ENCODE measurements around the gene NELFCD. TPM values are rescaled to one million over a fixed set of nuclear protein-coding genes. Genes with fewer than 3 reads are reported as not detected.
"Not testable (repeated sequence)": the region's sequence is repeated elsewhere in the genome, so short reads cannot be mapped to it uniquely, and the experiment has no call there.

Gene NELFCD
- total RNA-seq, 4 donors from 2014 or later, result 15.9 to 66.6 (median 41.3) TPM

DNA sequence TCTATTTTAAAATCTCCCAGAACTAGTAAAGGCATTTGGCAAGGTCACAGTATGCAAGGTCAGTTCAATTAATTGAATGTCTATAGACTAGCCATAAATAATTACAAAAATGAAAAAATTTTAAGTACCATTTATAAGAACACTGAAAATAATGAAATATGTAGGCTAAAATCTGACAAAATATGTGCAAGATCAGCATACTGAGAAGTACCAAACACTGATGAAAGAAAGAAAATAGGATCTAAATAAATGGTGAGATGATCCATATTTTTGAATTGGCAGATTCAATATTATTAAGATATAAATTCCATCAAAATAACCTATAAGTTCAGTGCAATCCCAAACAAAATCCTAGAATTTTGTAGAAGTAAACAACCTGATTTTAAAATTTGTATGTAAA is 28.0 kb upstream of the NELFCD start:
- H3K27me3 ChIP-seq, result no peaks in the 10 kb centered on the region
- intact Hi-C loops (cut with DNase I; ENCODE audit: low total_unique reads), result no loop called here
- no peak overlapping the region for H3K4me3 ChIP-seq
- no peaks in the 10 kb centered on the region for H3K9me3 ChIP-seq
- H3K4me1 ChIP-seq, result no peaks in the 10 kb centered on the region
- no peaks in the 10 kb centered on the region for H3K36me3 ChIP-seq
- H3K27ac ChIP-seq, result no peak overlapping the region
- DNase-seq, result no peak
- no peak for TF ChIP-seq POLR2A (IDR thresholded peaks at IDR 0.05)
- TF ChIP-seq, protein P1, sequence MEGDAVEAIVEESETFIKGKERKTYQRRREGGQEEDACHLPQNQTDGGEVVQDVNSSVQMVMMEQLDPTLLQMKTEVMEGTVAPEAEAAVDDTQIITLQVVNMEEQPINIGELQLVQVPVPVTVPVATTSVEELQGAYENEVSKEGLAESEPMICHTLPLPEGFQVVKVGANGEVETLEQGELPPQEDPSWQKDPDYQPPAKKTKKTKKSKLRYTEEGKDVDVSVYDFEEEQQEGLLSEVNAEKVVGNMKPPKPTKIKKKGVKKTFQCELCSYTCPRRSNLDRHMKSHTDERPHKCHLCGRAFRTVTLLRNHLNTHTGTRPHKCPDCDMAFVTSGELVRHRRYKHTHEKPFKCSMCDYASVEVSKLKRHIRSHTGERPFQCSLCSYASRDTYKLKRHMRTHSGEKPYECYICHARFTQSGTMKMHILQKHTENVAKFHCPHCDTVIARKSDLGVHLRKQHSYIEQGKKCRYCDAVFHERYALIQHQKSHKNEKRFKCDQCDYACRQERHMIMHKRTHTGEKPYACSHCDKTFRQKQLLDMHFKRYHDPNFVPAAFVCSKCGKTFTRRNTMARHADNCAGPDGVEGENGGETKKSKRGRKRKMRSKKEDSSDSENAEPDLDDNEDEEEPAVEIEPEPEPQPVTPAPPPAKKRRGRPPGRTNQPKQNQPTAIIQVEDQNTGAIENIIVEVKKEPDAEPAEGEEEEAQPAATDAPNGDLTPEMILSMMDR (IDR thresholded peaks at IDR 0.05), result no peak

GRCh38 chr20:58956078-58956477 is 25.0 kb upstream of the NELFCD start:
- Histone ChIP-seq H3K27ac (no peak overlapping the region), H3K9me3 (no peaks in the 10 kb centered on the region), H3K36me3 (no peaks in the 10 kb centered on the region), H3K27me3 (no peaks in the 10 kb centered on the region), H3K4me3 (no peak overlapping the region), H3K4me1 (no peaks in the 10 kb centered on the region)
- intact Hi-C loops (cut with DNase I; ENCODE audit: low total_unique reads), result no loop called here
- TF ChIP-seq, protein P1 (IDR thresholded peaks at IDR 0.05), result no peak
- no peak for TF ChIP-seq POLR2A (IDR thresholded peaks at IDR 0.05)
- DNase-seq, result no peak

- Histone ChIP-seq H3K27ac (no peak overlapping the region), H3K4me3 (no peak overlapping the region), H3K4me1 (no peaks in the 10 kb centered on the region), H3K27me3 (no peaks in the 10 kb centered on the region), H3K36me3 (no peaks in the 10 kb centered on the region), H3K9me3 (peaks cover 0 to 2% of the 10 kb centered on the region in 2 donors)
- no peak for DNase-seq
- no peak for TF ChIP-seq POLR2A (IDR thresholded peaks at IDR 0.05)
- TF ChIP-seq, protein P1 (IDR thresholded peaks at IDR 0.05), result no peak
- intact Hi-C loops (cut with DNase I; ENCODE audit: low total_unique reads), result no loop called here
These were observed 21.4 kb upstream of the NELFCD start for GRCh38 chr20:58959652-58960051.

GRCh38 chr20:58963060-58963584 is 17.9 kb upstream of the NELFCD start:
- TF ChIP-seq, protein P1 (IDR thresholded peaks at IDR 0.05), result no peak
- TF ChIP-seq POLR2A (IDR thresholded peaks at IDR 0.05), result no peak
- Histone ChIP-seq H3K36me3 (no peaks in the 10 kb centered on the region), H3K27ac (no peak overlapping the region), H3K27me3 (no peaks in the 10 kb centered on the region), H3K9me3 (peaks cover 0 to 2% of the 10 kb centered on the region in 2 donors), H3K4me3 (no peak overlapping the region), H3K4me1 (no peaks in the 10 kb centered on the region)
- no peak for DNase-seq
- intact Hi-C loops (cut with DNase I; ENCODE audit: low total_unique reads), result no loop called here

DNA sequence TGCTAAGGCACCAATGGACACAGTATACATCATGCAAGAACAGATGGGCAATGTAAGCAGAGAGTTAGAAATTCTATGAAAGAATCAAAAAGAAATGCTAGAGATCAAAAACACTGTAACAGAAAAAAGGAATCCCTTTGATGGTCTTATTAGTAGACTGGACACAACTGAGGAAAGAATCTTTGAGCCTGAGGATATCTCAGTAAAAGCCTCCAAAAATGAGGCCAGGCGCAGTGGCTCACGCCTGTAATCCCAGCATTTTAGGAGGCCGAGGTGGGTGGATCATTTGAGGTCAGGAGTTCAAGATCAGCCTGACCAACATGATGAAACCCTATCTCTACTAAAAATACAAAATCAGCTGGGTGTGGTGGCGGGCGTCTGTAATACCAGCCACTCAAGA is 17.1 kb upstream of the NELFCD start:
- DNase-seq; intact Hi-C loops (cut with DNase I; ENCODE audit: low total_unique reads); H3K27me3 ChIP-seq; H3K9me3 ChIP-seq; H3K27ac ChIP-seq; H3K36me3 ChIP-seq; H3K4me1 ChIP-seq; H3K4me3 ChIP-seq: not testable (repeated sequence)
